Measurements from ENCODE around the gene AIFM3.

DNA sequence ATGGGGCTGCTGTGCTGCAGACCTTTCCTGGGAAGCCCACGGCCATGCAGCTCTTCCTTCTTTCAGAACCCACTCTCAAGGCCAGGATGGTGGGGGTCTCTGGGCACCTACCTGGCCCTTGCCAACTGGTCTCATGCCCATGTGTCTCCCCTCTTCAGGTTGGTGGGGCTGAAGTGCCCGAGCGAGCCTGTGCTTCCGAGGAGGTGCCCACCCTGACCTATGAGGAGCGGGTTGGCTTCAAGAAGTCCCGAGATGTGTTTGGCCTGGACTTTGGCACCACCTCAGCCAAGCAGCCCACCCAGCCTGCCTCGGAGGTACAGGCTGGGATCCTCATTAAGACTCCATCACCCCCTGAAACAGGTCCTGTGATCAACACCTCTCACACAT is 25.0 kb downstream of the AIFM3 start:
- TF ChIP-seq, protein P1, sequence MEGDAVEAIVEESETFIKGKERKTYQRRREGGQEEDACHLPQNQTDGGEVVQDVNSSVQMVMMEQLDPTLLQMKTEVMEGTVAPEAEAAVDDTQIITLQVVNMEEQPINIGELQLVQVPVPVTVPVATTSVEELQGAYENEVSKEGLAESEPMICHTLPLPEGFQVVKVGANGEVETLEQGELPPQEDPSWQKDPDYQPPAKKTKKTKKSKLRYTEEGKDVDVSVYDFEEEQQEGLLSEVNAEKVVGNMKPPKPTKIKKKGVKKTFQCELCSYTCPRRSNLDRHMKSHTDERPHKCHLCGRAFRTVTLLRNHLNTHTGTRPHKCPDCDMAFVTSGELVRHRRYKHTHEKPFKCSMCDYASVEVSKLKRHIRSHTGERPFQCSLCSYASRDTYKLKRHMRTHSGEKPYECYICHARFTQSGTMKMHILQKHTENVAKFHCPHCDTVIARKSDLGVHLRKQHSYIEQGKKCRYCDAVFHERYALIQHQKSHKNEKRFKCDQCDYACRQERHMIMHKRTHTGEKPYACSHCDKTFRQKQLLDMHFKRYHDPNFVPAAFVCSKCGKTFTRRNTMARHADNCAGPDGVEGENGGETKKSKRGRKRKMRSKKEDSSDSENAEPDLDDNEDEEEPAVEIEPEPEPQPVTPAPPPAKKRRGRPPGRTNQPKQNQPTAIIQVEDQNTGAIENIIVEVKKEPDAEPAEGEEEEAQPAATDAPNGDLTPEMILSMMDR (CRISPR knock-in tag; IDR thresholded peaks at IDR 0.05): no peak
- no peak for TF ChIP-seq KLF6 (CRISPR knock-in tag; IDR thresholded peaks at IDR 0.05)
- no peak for TF ChIP-seq POLR2A (IDR thresholded peaks at IDR 0.05; ENCODE audit: insufficient read depth in 1 of 2, low read depth in 2 of 2, low read length in 2 of 2)
- no peak for TF ChIP-seq ZNF337 (CRISPR knock-in tag; IDR thresholded peaks at IDR 0.05; ENCODE audit: borderline replicate concordance, low read depth)
- TF ChIP-seq BRCA1 (CRISPR knock-in tag; IDR thresholded peaks at IDR 0.05): no peak
